ENCODE data around the gene SLC39A9. TPM values are rescaled to one million over a fixed set of nuclear protein-coding genes. Genes with fewer than 3 reads are reported as not detected.

The SLC39A9 gene
- total RNA-seq, 1 experiment from 2014 or later = 39.8 TPM

DNA sequence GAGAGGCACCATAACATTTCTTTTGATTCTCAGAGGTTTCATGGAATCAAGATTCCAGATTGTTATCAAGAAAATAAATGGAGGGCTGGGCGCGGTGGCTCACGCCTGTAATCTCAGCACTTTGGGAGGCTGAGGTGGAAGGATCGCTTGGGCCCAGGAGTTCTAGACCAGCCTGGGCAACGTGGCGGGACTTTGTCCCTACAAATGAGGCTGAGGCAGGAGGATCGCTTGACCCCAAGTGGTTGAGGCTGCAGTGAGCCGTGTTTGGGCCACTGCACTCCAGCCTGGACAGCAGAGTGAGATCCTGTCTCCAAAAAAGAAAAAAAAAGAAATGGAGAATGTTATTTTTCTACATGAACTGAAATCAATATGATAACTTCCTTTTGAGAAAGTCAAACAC is 1.3 kb downstream of the SLC39A9 start:
- Histone ChIP-seq H3K4me2 (ENCODE audit: insufficient read depth, insufficient read length, low read length) (peak overlapping the region; percentile 97), H3K23me2 (ENCODE audit: insufficient read length, low read depth, low read length, poor library complexity, severe bottlenecking) (peaks cover 12% of the 10 kb centered on the region), H4K8ac (replicated peaks; ENCODE audit: insufficient read length, low read depth, low read length) (no peak overlapping the region), H3K4me1 (ENCODE audit: insufficient read depth, low read length) (0 out of 2 replicates have a peak, but pooled peaks cover 2% of the 10 kb centered on the region), H3K14ac (ENCODE audit: insufficient read depth, low read length) (no peak overlapping the region), H3T11ph (ENCODE audit: low read length) (no peak overlapping the region), H3K23ac (ENCODE audit: insufficient read length, low read depth, low read length) (no peak overlapping the region), H2AK5ac (ENCODE audit: insufficient read length, low read length) (no peak overlapping the region), H3K56ac (ENCODE audit: insufficient read length, low read depth, low read length) (no peak overlapping the region), H3K27ac (ENCODE audit: insufficient read length, low read depth, low read length) (no peak overlapping the region), H2BK5ac (ENCODE audit: insufficient read length, low read length) (no peak overlapping the region), H2BK20ac (ENCODE audit: low read depth, low read length, poor library complexity, severe bottlenecking) (no peak overlapping the region), H2BK12ac (ENCODE audit: insufficient read length, low read depth, low read length) (no peak overlapping the region), H2AFZ (ENCODE audit: low read length) (no peak overlapping the region), H3K4ac (ENCODE audit: low read depth, low read length) (no peak overlapping the region), H3K79me1 (ENCODE audit: insufficient read depth, low read depth, low read length, poor library complexity, severe bottlenecking) (peaks cover 3% of the 10 kb centered on the region), H3K27me3 (ENCODE audit: insufficient read depth, low read length) (no peaks in the 10 kb centered on the region), H3K9me3 (ENCODE audit: control insufficient read depth, low read depth, low read length) (no peaks in the 10 kb centered on the region), H2BK120ac (ENCODE audit: low read depth, low read length, poor library complexity, severe bottlenecking) (no peak overlapping the region), H4K5ac (ENCODE audit: insufficient read length, low read depth, low read length) (no peak overlapping the region), H3K79me2 (ENCODE audit: insufficient read depth, low read length) (peaks cover 38% of the 10 kb centered on the region; the same call in 1 of the 2 replicates), H3K18ac (ENCODE audit: insufficient read length, low read depth, low read length) (no peak overlapping the region), H4K91ac (ENCODE audit: insufficient read length, low read depth, low read length) (no peak overlapping the region), H4K20me1 (ENCODE audit: control insufficient read depth, insufficient read depth, insufficient read length) (no peaks in the 10 kb centered on the region), H2BK15ac (ENCODE audit: low read depth, low read length) (no peak overlapping the region), H3K9ac (ENCODE audit: extremely low read depth, insufficient read length, low read length) (no peak overlapping the region)
- peaks cover 17 to 25% (median 24%) of the 10 kb centered on the region in 3 experiments; a peak in 5 of 7 replicates for H3K36me3 Mint-ChIP-seq (ENCODE audit: insufficient read depth in 1 of 3, low read depth in 3 of 3)
- H3K4me3 Mint-ChIP-seq = peak overlapping the region; percentile 91 to 94
- DNase-seq = no peak
- H3K27me3 Mint-ChIP-seq (ENCODE audit: low read depth) = no peaks in the 10 kb centered on the region
- H3K27ac Mint-ChIP-seq = no peak overlapping the region
- peaks cover 26 to 30% of the 10 kb centered on the region in 2 experiments for H3K4me1 Mint-ChIP-seq
- H3K9me3 Mint-ChIP-seq = no peaks in the 10 kb centered on the region
- TF ChIP-seq, protein P1, sequence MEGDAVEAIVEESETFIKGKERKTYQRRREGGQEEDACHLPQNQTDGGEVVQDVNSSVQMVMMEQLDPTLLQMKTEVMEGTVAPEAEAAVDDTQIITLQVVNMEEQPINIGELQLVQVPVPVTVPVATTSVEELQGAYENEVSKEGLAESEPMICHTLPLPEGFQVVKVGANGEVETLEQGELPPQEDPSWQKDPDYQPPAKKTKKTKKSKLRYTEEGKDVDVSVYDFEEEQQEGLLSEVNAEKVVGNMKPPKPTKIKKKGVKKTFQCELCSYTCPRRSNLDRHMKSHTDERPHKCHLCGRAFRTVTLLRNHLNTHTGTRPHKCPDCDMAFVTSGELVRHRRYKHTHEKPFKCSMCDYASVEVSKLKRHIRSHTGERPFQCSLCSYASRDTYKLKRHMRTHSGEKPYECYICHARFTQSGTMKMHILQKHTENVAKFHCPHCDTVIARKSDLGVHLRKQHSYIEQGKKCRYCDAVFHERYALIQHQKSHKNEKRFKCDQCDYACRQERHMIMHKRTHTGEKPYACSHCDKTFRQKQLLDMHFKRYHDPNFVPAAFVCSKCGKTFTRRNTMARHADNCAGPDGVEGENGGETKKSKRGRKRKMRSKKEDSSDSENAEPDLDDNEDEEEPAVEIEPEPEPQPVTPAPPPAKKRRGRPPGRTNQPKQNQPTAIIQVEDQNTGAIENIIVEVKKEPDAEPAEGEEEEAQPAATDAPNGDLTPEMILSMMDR (conservative IDR thresholded peaks at IDR 0.05) = no peak
- WGBS (ENCODE audit: extremely low coverage, insufficient read length, low lambda C conversion rate) = no CpG with 5 or more reads among the region's 8 CpGs
